Medulla oblongata (tissue), 1 donor: Measurements from ENCODE around the gene LRRC18.

Experiments used
- DNase-seq: peaks from one replicate; pipeline ENCODE4 v3.0.0-alpha.2; 2015; ENCODE audit errors: extremely low spot score

The LRRC18 gene

DNA sequence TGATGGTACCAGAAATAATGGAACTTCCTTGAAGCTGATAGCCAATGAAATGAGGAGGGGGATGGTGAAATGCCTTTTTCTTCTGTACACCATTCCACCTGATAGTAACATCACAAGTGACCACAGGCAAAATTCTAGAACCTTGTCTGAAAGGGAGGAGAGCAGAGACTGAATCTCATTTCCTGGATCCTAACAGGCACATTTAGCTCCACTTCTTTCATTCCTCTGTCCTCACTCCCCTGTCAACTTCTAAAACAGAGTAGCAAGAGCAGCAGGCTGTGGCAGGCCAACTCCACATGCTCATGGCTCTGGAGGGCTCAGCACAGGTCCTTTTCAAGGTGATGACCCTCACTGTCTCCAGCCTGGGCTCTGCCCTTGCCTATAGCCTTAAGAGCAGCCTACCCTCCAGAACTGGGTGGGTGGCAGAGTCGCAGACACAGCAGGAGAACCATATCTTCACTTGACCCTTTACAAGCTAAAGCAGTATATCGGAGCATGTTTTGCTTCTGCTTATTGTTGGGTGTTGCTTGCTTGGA is at the start of gene LRRC18:
Gene LRRC18 (minus strand): TSS at position 51 of the 536 bp plus-strand sequence. CDS start 25,685 bp downstream, outside the sequence.
- DNase-seq: no peak

DNA sequence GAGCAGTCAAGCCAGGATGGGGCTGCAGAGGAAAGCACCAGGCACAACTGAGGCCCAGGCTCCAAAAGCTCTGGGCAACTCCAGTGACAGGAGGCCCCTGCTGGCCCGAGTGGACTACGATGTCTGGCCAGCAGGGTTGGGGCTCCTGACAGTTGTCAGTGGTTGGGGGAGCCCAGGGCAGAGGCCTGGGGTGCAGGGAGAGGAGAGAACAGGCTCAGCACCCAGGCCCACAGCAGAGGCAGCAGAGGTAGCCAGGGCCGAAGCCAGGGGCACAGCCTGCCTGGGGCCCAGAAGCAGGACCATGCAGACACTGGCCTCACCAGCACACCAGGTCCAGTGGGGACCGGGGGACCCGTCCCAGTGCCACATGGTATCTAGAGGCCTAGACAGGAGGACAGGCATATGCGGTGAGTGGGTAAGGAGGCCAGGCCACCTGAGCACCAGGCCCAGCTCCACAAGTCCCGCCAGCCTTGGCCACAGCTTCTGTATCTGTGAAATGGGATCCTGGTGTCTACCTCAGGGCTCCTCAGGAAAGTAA is 46.0 kb upstream of the LRRC18 start:
- DNase-seq: no peak

DNA sequence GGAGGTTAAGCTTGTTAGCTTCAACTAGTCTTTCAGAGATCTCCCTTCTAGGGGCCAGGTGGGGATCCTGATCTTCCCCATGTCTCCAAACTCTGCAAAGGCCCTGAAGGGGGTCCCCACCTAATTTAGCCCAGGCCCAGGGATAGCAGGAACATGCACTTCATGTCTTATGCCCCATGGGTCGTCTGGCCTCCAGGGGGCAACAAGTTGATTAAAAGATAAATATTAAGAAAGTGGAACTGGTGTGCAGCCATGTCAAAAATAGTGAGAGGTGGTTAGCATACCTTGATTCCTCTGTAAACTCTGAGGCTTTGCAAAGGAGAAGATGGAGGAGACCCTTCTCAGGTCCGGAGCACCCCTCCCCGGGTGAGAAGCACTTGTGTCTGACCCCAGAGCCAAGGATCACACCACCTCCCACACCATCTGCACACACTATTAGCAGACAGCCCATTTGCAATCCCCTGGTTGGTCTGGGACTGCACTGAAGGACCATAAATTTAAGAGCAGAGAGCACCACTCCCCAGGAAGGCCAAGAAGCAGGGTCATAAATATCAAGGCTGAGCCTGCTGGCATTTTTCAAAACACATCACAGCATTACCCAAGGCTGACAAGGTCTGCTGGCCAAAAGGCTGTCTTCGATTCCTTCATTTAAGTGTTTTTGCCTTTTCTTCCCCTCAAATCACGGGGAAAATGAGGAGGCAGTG is 44.2 kb upstream of the LRRC18 start:
- no peak for DNase-seq

DNA sequence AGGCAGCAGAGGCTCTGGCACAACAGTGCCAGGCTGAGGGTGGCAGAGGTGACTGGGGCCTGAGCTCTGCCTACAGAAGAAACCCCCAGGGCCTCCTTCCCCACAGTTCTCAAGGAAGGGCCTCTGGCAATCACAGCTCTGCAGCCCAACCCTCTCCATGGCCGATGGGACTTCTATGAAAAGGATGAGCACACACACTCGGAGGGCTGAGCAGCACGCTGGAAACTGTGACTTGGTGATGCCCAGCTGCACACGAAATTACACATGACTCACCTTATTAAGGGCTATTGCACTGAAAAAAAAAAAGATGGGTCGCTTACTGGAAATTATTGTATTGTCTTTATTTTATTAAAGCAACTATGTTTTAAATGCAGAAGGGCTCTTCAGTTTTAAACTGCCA is 42.9 kb upstream of the LRRC18 start:
- DNase-seq: no peak

DNA sequence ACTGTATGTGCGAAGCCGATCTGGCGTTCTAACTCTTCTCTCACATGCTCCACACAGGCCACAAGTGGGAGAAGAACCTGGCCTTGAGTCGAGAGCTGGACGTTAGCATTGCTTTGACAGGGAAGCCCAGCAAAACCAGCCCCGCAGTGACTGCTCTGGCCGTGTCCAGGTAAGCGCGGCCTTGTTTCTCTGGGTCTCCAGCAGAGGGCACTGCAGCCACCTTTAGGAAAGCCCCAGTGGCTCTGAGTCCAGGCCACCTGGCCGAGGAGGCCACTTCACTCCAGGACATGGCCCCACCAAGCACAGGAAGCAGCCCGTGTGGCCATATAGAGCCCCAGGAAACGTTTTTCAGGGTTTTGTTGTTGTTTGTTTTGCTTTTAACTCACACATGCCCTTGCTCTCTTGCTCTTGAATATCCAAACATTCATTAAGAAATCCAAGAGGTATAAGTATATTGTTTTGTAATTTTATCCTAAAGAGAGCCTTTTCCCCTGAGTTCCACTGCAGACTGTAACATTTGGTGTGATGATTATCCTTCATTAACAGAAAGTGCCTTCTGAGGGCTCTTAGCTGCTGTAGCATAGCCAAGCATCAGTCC is 41.8 kb upstream of the LRRC18 start:
- peak; percentile 47 for DNase-seq

DNA sequence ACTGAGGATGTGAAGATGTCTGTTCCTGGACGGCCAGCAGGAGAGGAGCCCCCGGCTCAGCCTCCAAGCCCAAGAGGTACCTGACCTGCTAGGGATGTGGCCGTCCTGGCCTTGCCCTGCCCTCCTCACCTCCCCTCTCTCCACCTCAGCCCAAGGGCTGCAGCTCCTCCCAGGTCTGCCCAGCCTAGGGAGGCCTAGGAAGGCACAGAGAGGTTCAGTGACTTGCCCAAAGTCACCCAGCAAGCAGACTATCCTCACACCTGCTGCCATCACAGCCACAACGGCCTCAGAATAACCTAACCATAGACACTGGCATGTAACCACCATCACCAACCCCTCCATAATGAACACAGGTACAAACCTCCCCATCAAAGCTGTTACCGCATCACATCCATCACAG is 38.7 kb upstream of the LRRC18 start:
- no peak for DNase-seq

DNA sequence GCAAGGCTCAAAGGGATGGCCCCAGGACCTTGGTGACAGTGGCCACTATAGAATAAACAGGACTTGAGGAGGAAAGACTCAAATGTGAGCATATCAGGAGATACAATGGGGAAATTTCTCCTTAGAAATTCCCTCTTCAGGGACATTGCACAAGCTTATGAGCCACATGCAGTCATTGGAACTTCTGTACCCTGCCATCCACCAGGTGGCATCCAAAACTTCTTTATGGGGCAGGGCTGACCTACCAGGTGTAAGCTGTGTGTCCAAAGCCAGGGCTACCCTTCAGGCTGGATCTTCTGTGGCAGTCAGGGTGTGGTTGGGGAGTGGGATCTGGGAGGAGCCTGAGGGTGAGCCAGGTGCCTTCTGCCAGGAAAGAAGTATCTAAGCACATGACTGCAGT is 36.6 kb upstream of the LRRC18 start:
- peak; percentile 26 for DNase-seq

DNA sequence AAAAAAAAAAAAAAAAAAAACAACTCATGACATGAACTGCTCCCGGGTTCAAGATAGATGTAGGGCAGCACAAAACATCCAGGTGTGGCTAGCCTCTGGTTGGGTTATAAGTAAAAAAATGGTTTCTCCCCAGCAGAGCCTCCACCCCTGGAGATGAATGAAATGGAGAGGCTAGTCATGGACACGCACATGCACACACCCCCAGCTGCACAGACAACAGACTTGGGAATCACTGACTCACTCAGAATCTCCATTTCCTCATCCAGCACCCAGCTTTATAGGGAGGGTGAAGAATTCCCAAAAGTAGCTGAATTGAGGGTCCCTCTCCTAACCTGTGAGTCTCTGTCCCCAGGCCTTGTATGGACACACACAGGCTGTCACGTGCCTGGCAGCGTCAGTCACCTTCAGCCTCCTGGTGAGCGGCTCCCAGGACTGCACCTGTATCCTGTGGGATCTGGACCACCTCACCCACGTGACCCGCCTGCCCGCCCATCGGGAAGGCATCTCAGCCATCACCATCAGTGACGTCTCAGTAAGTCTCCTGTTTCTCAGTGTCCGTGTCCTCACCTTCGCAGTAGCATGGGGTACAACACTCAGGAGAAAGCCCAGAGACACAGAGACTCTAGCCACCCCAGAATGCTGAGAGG is 35.0 kb upstream of the LRRC18 start:
- no peak for DNase-seq

DNA sequence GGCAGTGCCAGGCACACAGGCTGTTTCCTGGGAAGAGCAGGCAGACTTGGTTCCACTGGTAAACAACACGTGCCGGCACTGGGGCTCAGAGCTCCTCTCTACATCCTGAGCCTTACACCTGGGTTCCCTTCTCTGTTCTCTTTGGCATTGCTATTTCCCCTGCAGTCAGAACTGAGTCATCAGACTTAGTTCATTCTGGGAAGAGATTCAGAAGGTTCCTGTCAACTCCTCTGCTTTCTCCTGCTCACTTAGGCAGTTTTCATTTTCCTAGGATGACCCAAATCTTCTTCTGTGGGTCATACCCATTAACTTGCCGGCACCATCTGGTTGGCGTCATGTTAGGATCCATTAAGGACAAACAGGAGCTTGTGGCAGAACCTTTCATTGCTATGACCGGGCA is 33.4 kb upstream of the LRRC18 start:
- no peak for DNase-seq

DNA sequence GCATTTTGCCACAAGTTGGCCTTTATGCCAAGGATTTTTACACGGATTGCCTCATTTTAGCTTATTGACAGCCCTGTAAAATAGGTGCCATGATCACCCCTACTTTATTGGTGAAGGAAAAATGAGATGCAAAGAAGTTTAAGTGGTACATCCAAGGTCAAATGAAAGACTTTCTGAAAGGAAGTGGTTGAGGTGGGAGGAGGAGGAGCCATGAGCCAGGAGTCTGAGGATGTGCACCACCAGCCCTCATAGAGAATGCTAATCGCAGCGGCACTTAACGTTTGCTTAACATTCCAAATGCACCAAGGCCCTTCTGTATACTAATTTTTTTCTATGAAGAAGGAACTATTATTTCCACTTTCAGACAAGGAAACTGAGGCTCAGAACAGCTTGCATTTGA is 31.0 kb upstream of the LRRC18 start:
- DNase-seq: no peak

DNA sequence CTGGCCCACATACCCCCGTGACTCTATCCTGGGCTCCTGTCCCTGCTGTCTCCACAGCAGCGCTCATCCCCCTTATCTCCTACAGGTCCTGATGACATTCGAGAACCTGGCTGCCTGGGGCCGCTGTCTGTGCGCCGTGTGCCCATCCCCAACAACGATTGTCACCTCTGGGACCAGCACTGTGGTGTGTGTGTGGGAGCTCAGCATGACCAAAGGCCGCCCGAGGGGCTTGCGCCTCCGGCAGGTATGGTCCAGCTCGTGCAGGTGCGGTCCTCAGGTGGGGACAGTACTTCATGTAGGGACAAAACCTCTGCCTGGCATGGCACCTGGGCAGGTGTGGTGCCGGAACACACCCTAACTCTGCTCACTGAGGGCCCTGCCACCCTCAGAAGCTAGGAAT is 30.4 kb upstream of the LRRC18 start:
- no peak for DNase-seq

DNA sequence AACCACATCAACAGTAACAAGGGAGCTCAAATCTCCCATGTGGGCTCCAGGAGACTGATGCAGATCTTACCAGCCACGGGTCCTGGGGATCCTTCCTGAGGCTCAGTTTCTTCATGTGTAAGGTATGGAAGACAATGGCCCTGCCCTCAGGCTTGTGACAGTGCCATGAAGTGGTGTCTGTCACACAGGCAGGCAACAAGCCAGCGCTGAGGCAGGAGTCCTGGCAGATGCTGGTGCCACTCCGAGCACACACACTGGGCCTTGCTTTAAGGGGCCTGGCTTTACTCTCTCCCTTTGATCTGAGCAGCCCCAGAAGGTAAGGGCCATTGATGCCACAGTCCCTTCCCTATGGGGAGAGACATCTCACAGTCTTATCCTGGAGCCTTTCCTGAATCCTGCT is 28.4 kb upstream of the LRRC18 start:
- DNase-seq: no peak

DNA sequence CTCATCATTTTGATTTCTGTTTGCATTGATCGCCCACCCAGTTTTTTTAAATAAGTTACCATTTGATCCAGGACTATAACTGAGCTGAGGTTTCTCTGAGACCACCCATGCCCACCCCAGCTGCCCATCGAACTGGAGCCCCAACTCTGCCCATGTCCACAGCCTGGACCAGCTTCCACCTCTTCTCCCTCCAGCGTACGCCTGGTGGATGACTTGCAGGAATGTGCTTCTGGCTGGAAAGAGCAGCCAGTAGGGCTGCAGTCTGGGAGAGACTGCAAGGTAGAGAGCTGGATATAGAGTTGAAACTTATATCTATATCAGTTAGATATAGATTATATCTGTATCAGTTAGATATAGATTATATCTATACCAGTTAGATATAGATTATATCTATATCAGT is 25.8 kb upstream of the LRRC18 start:
- no peak for DNase-seq

DNA sequence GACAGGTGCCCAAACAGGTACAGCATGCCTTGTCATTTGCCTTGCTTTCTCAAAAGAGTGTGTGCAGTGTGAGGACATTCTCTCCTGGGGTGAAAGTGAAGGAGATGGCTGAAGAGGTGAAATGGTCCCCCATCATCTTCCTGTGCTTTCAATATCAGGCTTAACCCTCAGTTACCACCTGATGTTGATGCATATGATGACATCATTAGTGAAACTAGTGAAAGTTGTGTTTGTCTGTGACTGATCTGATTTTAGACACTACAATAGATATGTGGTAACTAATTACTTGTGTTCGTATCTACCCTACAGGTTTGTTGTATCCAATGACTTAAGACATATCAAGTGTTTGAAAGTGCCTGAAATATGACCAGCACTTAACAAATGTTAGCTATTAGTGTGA is 24.4 kb upstream of the LRRC18 start:
- no peak for DNase-seq

DNA sequence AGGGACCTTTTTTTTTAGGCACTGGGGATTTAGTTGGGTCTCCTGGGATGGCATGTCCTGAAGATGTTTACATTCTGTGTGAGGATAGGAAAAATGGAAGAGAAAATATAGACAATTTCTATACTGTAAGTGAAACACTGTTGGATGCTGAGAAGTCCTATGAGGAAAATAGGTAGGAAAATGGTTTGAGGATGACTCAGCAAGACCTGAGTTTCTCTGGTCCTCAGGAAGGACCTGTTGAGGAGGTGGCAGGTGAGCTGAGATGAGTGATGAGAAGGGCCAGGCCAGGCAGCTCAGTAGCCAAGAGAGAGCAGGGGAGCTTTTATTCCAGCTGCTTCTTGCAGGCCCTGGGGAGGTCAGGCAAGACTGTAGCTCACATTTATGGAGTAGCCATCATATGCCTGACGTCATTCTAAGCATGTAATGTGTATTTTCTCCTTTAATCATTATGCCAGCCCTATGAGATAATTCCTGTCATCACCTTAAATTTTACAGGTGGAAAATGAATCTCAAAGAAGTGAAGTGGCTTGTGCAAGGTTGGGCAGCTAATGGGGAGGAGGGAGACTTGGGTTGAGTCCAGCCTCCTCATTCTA is 19.1 kb upstream of the LRRC18 start:
- DNase-seq: no peak

DNA sequence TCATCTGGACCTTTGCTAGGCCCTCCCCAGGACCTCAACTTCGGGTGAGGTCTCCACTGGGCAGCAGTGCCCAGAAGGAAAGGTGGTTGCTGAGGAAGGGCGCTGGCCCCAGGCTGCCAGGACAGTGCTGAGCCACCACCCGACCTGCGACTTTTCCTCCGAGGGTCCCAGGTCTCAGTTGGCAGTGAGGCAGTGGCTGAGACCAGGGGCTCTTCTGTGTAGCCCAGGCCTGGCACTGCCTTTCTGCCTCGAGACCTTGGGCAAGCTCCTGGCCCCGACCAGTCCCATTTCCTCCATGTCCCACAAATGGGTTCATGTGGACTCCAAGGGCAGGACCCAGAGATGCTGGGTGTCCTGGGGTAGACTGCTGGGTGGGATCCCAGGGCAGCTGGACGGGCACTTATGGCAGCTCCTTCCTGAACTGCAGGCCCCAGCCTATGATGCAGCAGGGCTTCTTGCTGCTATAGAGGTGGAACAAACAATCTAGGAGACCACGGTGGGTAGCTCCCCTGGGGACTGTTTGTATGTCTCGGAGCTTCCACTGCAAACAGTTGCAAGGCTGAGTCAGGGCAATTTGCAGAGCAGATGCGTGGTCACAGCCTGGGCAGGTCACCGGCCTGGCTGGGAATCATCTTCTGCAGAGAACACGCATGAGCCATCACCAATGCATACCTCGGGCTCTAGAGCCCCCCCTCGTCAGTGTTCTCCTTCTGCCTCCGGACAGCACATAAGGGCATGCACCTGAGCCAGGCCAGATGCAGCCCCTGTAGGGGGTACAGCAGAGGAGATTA is 17.9 kb upstream of the LRRC18 start:
- no peak for DNase-seq

DNA sequence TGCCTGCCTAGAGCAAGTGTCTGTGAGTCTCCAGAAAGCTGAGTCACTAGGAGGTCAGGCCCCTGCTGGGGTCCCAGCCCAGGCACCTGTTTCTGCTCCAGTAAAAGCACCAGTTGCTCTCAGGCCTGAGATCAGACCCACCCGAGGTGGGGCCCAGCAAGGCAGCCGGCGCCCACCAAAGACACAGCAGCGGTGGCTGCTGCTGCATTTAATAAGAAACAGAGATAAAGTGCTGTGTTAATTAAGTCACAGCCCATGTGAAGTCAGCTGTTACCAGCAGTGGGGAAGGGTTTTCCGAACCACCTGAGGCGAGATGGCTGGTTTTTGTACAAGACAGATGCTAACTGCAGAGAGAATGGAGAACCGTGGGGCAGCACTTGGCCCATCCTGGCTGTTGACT is 12.1 kb upstream of the LRRC18 start:
- no peak for DNase-seq

DNA sequence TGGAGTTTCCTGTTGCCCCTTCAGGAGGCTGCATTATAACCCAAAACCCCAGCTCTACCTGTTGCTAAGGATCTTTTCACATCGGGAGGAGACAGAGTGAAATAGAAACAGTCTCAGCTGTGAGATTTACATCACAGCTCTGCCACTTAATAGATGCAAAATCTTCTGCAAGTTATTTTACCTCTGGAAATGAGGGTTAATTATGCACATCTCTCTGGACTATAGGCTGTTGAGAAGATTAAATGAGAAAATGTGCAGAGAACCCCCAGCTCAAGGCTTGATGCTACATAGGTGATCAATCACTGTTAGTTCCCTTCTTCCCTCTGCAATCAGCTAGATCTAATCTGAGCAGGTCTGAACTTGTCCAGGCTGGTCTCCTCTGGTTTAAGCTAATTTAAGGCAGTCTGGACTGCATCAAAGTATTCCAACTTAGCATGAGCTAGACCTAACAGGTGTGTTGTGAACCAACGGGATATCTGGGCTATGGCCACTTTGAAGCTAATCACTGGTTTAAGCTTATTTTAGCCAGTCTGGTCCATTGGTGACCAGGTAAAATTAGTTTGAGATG is 8.9 kb upstream of the LRRC18 start:
- no peak for DNase-seq

DNA sequence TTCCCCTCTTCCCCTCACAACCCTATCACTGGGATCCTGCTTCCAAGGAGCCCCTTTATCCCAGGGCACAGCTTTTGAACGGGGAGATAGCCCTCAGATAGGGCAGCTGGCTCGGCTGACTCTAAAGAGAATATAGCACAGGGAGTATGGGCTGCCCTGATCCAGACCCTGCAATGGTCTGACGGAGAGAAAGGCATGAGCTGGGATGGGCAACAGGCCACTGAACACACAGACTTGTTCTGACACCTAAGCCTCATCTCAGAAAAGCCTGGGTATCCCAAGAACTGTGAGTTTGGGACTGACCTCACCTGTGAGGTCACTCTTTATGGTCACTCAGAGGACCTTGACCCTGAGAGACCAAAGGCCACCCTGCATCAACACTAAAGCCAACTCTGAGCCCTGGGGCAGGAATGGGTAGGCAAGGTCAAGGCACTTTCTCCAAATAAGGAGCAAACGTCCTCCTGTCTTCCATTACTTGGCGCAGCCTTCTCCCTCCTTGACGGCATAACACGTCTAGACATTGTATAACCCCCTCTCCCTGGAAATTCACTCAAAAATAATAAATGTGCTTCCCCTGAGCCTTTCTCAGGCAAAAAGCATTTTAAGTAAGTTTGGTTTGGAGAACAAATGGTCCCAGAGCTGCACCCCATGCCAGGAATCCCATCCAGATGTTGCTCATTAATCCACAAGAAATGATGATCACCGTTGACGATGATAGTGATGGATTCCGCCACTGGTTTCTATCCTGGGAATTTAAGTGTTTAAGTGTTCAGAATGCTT is 8.2 kb upstream of the LRRC18 start:
- DNase-seq: no peak

DNA sequence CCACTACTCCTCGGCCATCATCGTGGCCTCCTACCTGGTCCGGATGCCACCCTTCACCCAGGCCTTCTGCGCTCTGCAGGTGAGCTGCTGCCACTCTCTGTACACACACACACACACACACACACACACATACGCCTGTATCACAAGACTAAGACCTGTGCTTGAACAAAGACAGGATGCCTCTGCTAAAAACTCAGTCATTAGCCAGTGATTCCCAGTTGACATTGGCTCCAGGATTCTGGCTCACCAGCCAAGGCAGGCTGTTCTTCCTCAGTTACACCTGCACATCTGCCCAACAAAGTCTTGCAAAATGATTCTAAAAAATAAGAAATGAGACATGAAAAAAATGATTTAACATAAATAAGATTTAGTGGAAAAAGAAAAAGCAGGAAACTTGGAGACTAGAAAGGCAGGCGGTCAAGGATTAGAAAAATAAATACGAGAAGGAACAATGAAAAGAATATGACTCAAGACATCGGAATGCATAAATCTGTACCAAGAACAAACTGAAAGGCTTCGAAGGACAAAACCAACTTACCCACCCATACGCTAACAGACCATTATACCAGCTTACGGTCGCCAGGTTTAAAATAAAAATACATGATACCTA is 7.4 kb upstream of the LRRC18 start:
- DNase-seq: no peak
